Ovary (tissue), 9 donors: Measurements from ENCODE around the gene DHX32. TPM values are rescaled to one million over a fixed set of nuclear protein-coding genes. Genes with fewer than 3 reads are reported as not detected.
"Not testable (repeated sequence)": the region's sequence is repeated elsewhere in the genome, so short reads cannot be mapped to it uniquely, and the experiment has no call there.

ENCODE experiments used
- DNase-seq, 5 donors: peaks; one replicate each; pipeline ENCODE4 v3.0.0-alpha.2; 2019 to 2020
- H3K27ac ChIP-seq, 2 donors: fragments of 200-600 bp; one replicate each; pipeline versions ENCODE4 v1.5.1 to v1.8.0; 2019 to 2022
- H3K27me3 ChIP-seq: fragments of 200-600 bp; one replicate; pipeline ENCODE4 v1.8.0; 2022
- H3K36me3 ChIP-seq: fragments of 200-600 bp; sonication (generic); one replicate; pipeline ENCODE4 v1.5.1; 2019
- H3K4me1 ChIP-seq: one replicate; pipeline ENCODE4 v1.8.1; 2013; ENCODE audit warnings: mild to moderate bottlenecking, moderate library complexity; ENCODE audit not compliant: insufficient read depth
- H3K4me3 ChIP-seq: fragments of 200-600 bp; sonication (generic); one replicate; pipeline ENCODE4 v1.5.1; 2017
- H3K9me3 ChIP-seq, 2 donors: fragments of 200-600 bp in 1 of 2; sonication (generic) in 1 of 2; one replicate each; pipeline versions ENCODE4 v1.5.1 to v1.8.1; 2013 to 2019; ENCODE audit warnings: mild to moderate bottlenecking in 1 of 2, moderate library complexity in 1 of 2
- EP300 ChIP-seq: sonication (generic); formaldehyde crosslinking; IDR thresholded peaks from one replicate; pipeline ENCODE4 v1.6.1; 2017; ENCODE audit warnings: antibody characterized with exemption
- POLR2A ChIP-seq: fragments of 450-650 bp; IDR thresholded peaks from one replicate; pipeline ENCODE4 v1.6.1; 2017; ENCODE audit warnings: antibody characterized with exemption, mild to moderate bottlenecking, moderate library complexity
- WGBS, 3 donors: extraction: QIAGEN DNeasy Blood & Tissue Kit in 1 of 3; methylation state at CpG; one replicate each; pipeline versions ENCODE4 v1.1.5 to v1.1.7; 2013 to 2017; 5-methylcytosine and 5-hydroxymethylcytosine counted together
- intact Hi-C, 4 donors: fragments of 100-400 bp; cut with DNase I; formaldehyde crosslinking; loops; one replicate each; pipeline versions ENCODE4 v1.11.0 to v1.15.1; 2022 to 2023
- polyA plus RNA-seq, 2 donors: library from polyadenylated mRNA; stranded (reverse); fragments of 200-250 nt in 1 of 2; fragments of 350-450 nt in 1 of 2; fragmentation: Illumina TruSeq in 1 of 2; extraction: RNeasy Lipid Tissue Mini Kit (QIAGEN cat#74804) in 1 of 2; gene quantifications; one replicate each; pipeline ENCODE4 v1.2.3, GENCODE V29; 2013 to 2014
- total RNA-seq, 7 donors: library from RNA; depleted of rRNA in 2 of 7; stranded (reverse); fragments of >200 nt in 2 of 7; fragmentation: NEBNext Ultra II Directional in 3 of 7; extraction: Animal tissue kit (Norgen Biotek cat#: 25700) in 3 of 7; gene quantifications; one replicate each; pipeline versions ENCODE4 v1.1.0 to v1.2.4, GENCODE V29; 2016 to 2023
- TF ChIP-seq, protein P1 (sequence below), 3 donors: fragments of 450-650 bp in 2 of 3; fragments of 200-600 bp in 1 of 3; IDR thresholded peaks; one replicate each; pipeline versions ENCODE4 v1.5.1 to v1.8.0; 2016 to 2022; ENCODE audit warnings: antibody characterized with exemption in 3 of 3, mild to moderate bottlenecking in 1 of 3
- donor health status: DM: no; HTN: no; CAD: no; lungs with moderate emphysema.
- donor health status: DM: no; HTN: no; CAD: no.
- donor health status: Bipolar disorder and iron deficiency.
- donor health status: DM: yes; HTN: yes; CAD: no.
- donor health status: DM: no; HTN: no; CAD: no.
- donor health status: DM: yes; HTN: yes; CAD: no.

The DHX32 gene
- total and polyA plus RNA-seq, 9 donors, result 17.1 to 36.5 (median 32.6) TPM

DNA sequence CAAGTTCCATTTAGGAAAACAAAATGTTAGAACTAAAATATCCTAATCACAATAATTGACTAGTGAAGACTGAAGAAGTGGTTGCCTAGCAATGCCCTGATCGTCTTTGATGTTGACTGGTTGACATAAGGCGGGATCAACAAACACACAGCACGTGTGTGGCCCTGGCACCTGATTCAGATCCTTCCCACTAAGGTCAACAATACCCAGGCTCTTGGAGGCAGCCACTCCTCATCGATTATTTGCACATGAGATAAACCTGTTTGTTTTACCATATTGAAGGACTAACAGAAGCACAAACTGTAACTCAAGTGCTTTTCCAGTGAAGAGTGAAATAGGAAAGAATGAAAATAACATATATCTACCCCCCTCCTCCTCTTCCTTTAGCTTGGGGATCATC, 30.9 kb upstream of the DHX32 start:
- intact Hi-C loops, result no loop called here
- Histone ChIP-seq H3K4me1 (no peaks in the 10 kb centered on the region), H3K9me3 (no peaks in the 10 kb centered on the region), H3K36me3 (no peaks in the 10 kb centered on the region), H3K4me3 (no peak overlapping the region), H3K27ac (no peak overlapping the region), H3K27me3 (no peaks in the 10 kb centered on the region)
- no peak for DNase-seq
- WGBS, 3 donors, result 57 to 73% (median 69%) methylated on average over 4 of the region's 4 CpGs
- TF ChIP-seq POLR2A (no peak), EP300 (no peak)
- TF ChIP-seq, protein P1, sequence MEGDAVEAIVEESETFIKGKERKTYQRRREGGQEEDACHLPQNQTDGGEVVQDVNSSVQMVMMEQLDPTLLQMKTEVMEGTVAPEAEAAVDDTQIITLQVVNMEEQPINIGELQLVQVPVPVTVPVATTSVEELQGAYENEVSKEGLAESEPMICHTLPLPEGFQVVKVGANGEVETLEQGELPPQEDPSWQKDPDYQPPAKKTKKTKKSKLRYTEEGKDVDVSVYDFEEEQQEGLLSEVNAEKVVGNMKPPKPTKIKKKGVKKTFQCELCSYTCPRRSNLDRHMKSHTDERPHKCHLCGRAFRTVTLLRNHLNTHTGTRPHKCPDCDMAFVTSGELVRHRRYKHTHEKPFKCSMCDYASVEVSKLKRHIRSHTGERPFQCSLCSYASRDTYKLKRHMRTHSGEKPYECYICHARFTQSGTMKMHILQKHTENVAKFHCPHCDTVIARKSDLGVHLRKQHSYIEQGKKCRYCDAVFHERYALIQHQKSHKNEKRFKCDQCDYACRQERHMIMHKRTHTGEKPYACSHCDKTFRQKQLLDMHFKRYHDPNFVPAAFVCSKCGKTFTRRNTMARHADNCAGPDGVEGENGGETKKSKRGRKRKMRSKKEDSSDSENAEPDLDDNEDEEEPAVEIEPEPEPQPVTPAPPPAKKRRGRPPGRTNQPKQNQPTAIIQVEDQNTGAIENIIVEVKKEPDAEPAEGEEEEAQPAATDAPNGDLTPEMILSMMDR (IDR thresholded peaks at IDR 0.05), result no peak

DNA sequence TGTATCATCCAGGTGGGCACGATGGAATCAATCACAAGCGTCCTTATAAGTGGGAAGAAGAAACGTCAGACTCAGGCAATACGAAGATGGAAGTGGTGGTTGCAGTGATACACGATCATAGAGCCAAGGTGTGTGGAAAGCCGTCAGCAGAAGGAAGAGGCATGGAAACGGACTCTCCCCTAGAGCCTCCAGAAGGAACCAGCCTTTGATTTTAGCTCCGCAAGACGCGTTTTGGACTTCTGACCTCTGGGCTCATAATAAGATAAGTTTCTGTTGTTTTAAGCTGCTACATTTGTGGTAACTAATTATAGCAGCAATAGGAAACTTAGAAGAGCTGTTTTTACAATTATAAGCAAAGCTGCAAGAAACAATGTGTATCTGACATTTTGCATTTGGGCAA, 30.1 kb upstream of the DHX32 start:
- Histone ChIP-seq H3K4me3 (no peak overlapping the region), H3K36me3 (no peaks in the 10 kb centered on the region), H3K27ac (no peak overlapping the region), H3K4me1 (no peaks in the 10 kb centered on the region), H3K27me3 (no peaks in the 10 kb centered on the region), H3K9me3 (no peaks in the 10 kb centered on the region)
- no peak for TF ChIP-seq EP300
- TF ChIP-seq, protein P1 (IDR thresholded peaks at IDR 0.05), result no peak
- no peak for TF ChIP-seq POLR2A
- 85 to 92% (median 88%) methylated on average over 10 of the region's 10 CpGs for WGBS, 3 donors
- DNase-seq, result no peak
- intact Hi-C loops, result no loop called here

DNA sequence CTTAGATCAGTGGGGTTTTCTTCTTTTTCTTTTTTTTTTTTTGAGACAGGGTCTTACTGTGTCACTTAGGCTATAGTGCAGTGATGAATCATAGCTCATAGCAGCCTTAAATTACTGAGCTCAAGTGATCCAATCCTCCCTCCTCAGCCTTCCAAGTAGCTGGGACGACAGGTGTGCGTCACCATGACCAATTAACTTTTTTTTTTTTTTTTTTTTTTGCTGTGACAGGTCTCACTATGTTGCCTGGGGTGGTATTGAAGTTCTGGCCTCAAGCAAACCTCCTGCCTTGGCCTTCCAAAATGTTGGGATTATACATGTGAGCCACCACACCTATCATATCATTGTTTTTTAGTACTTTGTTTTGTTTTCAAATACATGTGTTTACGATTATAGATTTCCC, 28.4 kb upstream of the DHX32 start:
- H3K27ac ChIP-seq, H3K36me3 ChIP-seq, H3K27me3 ChIP-seq, H3K4me1 ChIP-seq, H3K4me3 ChIP-seq, DNase-seq, H3K9me3 ChIP-seq, intact Hi-C loops: not testable (repeated sequence)
- WGBS, 3 donors, result 62 to 88% (median 77%) methylated on average over 3 of the region's 3 CpGs

DNA sequence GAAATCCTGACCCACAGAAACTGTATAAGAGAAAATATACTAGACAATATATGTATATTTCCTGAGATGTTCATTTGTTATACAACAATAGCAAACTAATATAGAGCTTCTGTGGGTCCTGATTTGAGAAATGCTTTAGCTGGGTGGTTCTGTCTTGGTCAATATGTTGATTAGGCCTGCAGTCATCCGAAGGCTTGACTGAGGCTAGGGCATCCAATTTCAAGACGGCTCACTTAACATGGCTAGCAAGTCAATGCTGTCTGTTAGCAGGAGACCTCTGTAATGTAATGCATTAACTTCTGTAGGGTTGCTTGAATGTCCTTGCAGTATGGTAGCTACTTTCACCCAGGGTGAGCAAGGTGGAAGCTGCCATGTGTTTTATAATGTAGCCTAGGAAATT, 27.7 kb upstream of the DHX32 start:
- WGBS, 3 donors, result 47 to 57% (median 54%) methylated on average over 2 of the region's 2 CpGs
- H3K4me1 ChIP-seq, H3K27ac ChIP-seq, intact Hi-C loops, H3K4me3 ChIP-seq, H3K36me3 ChIP-seq, DNase-seq, H3K27me3 ChIP-seq, H3K9me3 ChIP-seq: not testable (repeated sequence)

DNA sequence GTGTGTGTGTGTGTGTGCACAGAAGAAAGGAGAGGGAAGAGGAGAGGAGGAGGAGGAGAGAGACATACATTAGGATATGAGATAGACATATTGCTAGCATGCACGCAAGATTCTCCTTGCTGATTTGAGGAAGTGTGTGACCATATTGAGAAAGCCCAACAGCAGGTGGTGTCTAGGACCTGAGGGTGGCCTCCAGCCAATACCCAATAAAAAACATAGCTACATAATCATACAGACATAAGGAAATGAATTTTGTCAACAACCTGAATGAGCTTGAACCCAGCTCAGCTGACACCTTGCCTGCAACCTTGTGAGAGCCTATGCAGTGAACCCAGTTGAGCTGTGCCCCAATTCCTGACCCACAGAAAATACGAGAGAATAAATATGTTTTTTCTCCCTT, 26.5 kb upstream of the DHX32 start:
- intact Hi-C loops, H3K27ac ChIP-seq, H3K9me3 ChIP-seq, H3K4me3 ChIP-seq, H3K27me3 ChIP-seq, DNase-seq, H3K36me3 ChIP-seq, H3K4me1 ChIP-seq: not testable (repeated sequence)
- WGBS, 3 donors, result 70 to 87% (median 81%) methylated on average over 2 of the region's 2 CpGs

DNA sequence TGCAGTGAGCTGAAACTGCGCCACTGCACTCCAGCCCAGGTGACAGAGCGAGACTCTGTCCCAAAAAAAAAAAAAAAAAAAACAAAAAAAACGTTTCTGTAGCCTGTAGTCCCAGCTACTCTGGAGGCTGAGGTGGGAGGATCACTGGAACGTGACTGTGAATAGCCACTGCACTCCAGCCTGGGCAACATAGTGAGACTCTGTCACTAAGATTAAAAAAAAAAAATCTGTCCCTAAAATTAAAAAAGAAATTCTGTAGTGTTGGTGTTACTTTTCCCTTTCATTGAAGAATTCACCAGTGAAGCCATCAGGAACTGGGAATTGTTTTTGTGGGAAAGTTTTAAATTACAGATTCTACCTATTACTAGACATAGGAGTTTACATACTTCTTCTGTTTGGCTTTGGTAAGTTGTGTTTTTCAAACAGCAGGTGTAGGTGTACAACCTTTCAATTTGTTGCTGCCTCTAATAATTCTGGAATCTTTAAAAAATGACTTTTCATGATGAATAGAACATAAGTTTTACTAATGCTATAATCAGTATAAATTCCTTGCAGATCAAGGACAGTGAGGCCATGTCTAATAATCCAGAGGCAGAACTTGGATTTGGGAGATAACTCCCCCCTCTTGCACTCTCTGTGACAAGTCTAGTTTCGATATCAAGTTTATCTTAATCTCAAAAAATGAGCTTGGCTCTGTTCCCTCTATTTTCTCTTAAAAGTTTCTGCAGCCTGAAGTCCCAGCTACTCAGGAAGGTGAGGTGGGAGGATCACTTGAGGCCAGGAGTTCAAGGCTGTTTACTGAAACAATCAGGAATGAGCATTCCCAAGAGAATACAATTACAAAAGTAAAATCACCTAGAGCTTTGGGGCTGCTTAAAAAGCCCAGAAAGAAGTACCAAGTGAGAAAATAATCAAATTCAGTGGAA, 24.2 kb upstream of the DHX32 start:
- H3K27ac ChIP-seq, H3K4me1 ChIP-seq, DNase-seq, H3K4me3 ChIP-seq, intact Hi-C loops, H3K27me3 ChIP-seq, H3K36me3 ChIP-seq, H3K9me3 ChIP-seq: not testable (repeated sequence)
- WGBS, 3 donors, result 72 to 75% (median 74%) methylated on average over 5 of the region's 5 CpGs

DNA sequence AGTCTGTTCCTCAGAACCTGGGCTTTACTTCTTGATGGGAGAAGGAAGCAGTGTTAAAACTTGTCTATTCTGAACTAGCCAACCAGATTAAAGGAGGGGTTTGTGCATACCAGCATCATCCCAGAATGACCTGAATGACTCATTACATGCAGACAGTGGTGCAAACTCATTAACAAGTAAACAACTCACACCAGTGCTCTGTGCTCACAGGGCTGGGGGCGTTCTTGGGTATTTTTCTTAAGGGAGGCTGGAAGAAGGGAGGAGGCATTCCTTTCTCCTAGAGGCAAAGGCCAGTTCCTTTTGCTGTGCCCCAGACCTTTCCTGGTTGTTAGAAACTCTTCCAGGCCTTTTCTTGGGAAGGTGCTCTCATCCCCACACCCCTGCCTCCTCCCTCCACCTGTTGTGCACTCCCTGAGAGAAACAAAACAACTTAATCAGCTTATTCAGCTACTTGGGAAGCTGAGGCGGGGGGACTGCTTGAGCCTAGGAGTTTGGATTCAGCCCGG, 22.1 kb upstream of the DHX32 start:
- DNase-seq, H3K36me3 ChIP-seq, H3K27me3 ChIP-seq, H3K4me3 ChIP-seq, intact Hi-C loops, H3K9me3 ChIP-seq, H3K4me1 ChIP-seq, H3K27ac ChIP-seq: not testable (repeated sequence)
- WGBS, 3 donors, result 68% methylated on average over 3 of the region's 3 CpGs

DNA sequence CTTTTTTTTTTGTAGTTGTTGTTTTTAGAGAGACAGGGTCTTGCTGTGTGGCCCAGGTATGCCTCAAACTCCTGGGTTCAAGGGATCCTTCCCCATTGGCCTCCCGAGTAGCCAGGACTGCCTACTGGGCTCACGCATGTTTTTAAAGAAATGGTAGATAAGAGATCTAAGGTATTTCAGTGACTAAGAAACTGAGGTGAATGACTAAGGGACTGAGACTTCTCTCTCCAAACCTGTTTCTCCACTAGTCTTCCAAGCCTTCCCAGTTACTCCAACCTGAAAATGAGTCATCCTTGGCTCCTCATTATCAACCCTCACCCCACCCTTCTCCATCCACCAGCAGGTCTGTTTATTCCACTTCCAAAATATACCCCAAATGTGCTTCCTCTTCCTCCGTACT, 19.9 kb upstream of the DHX32 start:
- 89 to 93% (median 89%) methylated on average over 3 of the region's 3 CpGs for WGBS, 3 donors
- H3K27ac ChIP-seq, H3K9me3 ChIP-seq, H3K36me3 ChIP-seq, H3K27me3 ChIP-seq, DNase-seq, H3K4me1 ChIP-seq, intact Hi-C loops, H3K4me3 ChIP-seq: not testable (repeated sequence)

DNA sequence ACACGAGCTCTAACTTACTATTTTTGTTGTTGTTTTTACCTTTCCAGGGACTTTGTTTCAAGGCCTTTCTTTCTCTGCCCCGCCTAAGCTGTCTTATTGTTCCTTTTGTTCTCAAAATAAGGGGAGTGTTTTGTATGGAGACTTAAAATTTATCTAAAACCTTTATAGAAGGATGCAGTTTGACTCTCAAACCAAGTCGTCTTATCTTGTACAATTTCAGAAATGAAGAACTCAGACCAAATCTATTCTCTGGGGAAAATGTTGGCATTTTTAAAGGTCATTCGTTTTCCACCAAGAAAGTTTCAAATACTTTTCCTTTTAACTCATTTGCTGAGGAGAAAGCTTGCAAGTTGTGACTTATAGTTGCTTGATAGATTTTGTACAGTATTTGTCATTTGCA, 16.2 kb upstream of the DHX32 start:
- H3K36me3 ChIP-seq, H3K27me3 ChIP-seq, H3K4me3 ChIP-seq, H3K4me1 ChIP-seq, H3K27ac ChIP-seq, DNase-seq, intact Hi-C loops, H3K9me3 ChIP-seq: not testable (repeated sequence)
- WGBS, 3 donors, result 6 to 18% (median 10%) methylated on average over 4 of the region's 4 CpGs
